ENCODE data around the gene PIF1.
A peak's percentile ranks its signal among the peaks of the same experiment; 100 is the strongest.

PIF1 gene

GRCh38 chr15:64825431-64826294, at the start of gene PIF1:
Gene PIF1 (minus strand): TSS chr15:64825647. CDS start chr15:64824335, 1,312 bp downstream.
- peak; percentile 100 for DNase-seq

- DNase-seq, result no peak
These were observed 44.9 kb upstream of the PIF1 start for GRCh38 chr15:64870353-64870752.

- no peak for DNase-seq
These were observed 44.1 kb upstream of the PIF1 start for GRCh38 chr15:64869501-64869900.

GRCh38 chr15:64865998-64866520, 40.6 kb upstream of the PIF1 start:
- no peak for DNase-seq

- no peak for DNase-seq
These were observed 39.9 kb upstream of the PIF1 start for GRCh38 chr15:64865126-64865997.

- no peak for DNase-seq
These were observed 38.6 kb upstream of the PIF1 start for GRCh38 chr15:64864068-64864467.

- DNase-seq, result no peak
These were observed 37.0 kb upstream of the PIF1 start for GRCh38 chr15:64862408-64862807.

- no peak for DNase-seq
These were observed 36.5 kb upstream of the PIF1 start for GRCh38 chr15:64861960-64862359.

- DNase-seq, result no peak
These were observed 35.9 kb upstream of the PIF1 start for GRCh38 chr15:64861331-64861730.

GRCh38 chr15:64859226-64859625, 33.8 kb upstream of the PIF1 start:
- no peak for DNase-seq

- DNase-seq, result no peak
These were observed 32.7 kb upstream of the PIF1 start for GRCh38 chr15:64858021-64858575.

GRCh38 chr15:64857421-64857820, 32.0 kb upstream of the PIF1 start:
- DNase-seq, result peak in 1 of 2 experiments; percentile 12

- DNase-seq, result no peak
These were observed 31.1 kb upstream of the PIF1 start for GRCh38 chr15:64856429-64857145.

GRCh38 chr15:64855205-64855975, 29.9 kb upstream of the PIF1 start:
- DNase-seq, result no peak

- no peak for DNase-seq
These were observed 29.1 kb upstream of the PIF1 start for GRCh38 chr15:64854526-64854925.

GRCh38 chr15:64854041-64854440, 28.6 kb upstream of the PIF1 start:
- no peak for DNase-seq

GRCh38 chr15:64851503-64851840, 26.0 kb upstream of the PIF1 start:
- DNase-seq, result peak; percentile 54 to 61

- DNase-seq, result no peak
These were observed 25.5 kb upstream of the PIF1 start for GRCh38 chr15:64850778-64851502.

- DNase-seq, result no peak
These were observed 22.6 kb upstream of the PIF1 start for GRCh38 chr15:64847876-64848716.

GRCh38 chr15:64847448-64847847, 22.0 kb upstream of the PIF1 start:
- no peak for DNase-seq
